Mucosa of descending colon (tissue), 3 donors: ENCODE data around the gene SLC24A4. TPM values are rescaled to one million over a fixed set of nuclear protein-coding genes. Genes with fewer than 3 reads are reported as not detected.

ENCODE experiments used
- ATAC-seq: fragments of 200-7000 bp; cut with Tn5 transposase; one replicate; pipeline ENCODE4 v1.9.1; 2020; ENCODE audit warnings: mild to moderate bottlenecking, moderate library complexity
- DNase-seq, 3 donors: peaks; one replicate each; pipeline ENCODE4 v3.0.0-alpha.2; 2020
- H3K36me3 ChIP-seq: fragments of 200-600 bp; one replicate; pipeline ENCODE4 v1.8.0; 2021; ENCODE audit warnings: low read depth, mild to moderate bottlenecking
- H3K4me1 ChIP-seq: fragments of 200-600 bp; one replicate; pipeline ENCODE4 v1.8.0; 2021; ENCODE audit warnings: low read depth, mild to moderate bottlenecking
- H3K4me3 ChIP-seq: fragments of 200-600 bp; one replicate; pipeline ENCODE4 v1.8.0; 2021; ENCODE audit warnings: mild to moderate bottlenecking
- H3K9me3 ChIP-seq: fragments of 200-600 bp; one replicate; pipeline ENCODE4 v1.8.0; 2021; ENCODE audit warnings: mild to moderate bottlenecking
- CTCF ChIP-seq: fragments of 200-600 bp; IDR thresholded peaks from one replicate; pipeline ENCODE4 v1.8.0; 2022; ENCODE audit warnings: antibody characterized with exemption, mild to moderate bottlenecking
- intact Hi-C, 2 donors: fragments of 100-400 bp; cut with DNase I in 1 of 2; cut with micrococcal nuclease in 1 of 2; formaldehyde crosslinking; loops; one replicate each; pipeline versions ENCODE4 v1.11.0 to v1.11.1; 2022; cut with DNase I, micrococcal nuclease
- total RNA-seq, 3 donors: library from RNA; stranded (reverse); fragmentation: NEBNext Ultra II Directional in 2 of 3; extraction: Animal tissue kit (Norgen Biotek cat#: 25700) in 2 of 3; gene quantifications; one replicate each; pipeline versions ENCODE4 v1.2.1 to v1.2.4, GENCODE V29; 2021 to 2023
- donor health status: DM: no; HTN: no; CAD: no; lungs with moderate emphysema.
- donor health status: DM: no; HTN: no; CAD: no.
- donor health status: DM: no; HTN: yes; CAD: no.

SLC24A4 gene
- total RNA-seq, 3 donors from 2014 or later: 0.14 to 0.63 (median 0.27) TPM

GRCh38 chr14:92404018-92404417 is 81.1 kb downstream of the SLC24A4 start:
- TF ChIP-seq CTCF: no peak
- DNase-seq (no peak), ATAC-seq (no peak)
- peaks cover 5% of the 10 kb centered on the region for H3K4me1 ChIP-seq
- H3K9me3 ChIP-seq: no peaks in the 10 kb centered on the region
- intact Hi-C loops: no loop called here
- H3K4me3 ChIP-seq: no peak overlapping the region
- H3K36me3 ChIP-seq: no peaks in the 10 kb centered on the region

GRCh38 chr14:92404421-92404820 is 81.5 kb downstream of the SLC24A4 start:
- ATAC-seq (no peak), DNase-seq (no peak)
- no peak for TF ChIP-seq CTCF
- no peaks in the 10 kb centered on the region for H3K36me3 ChIP-seq
- no peaks in the 10 kb centered on the region for H3K9me3 ChIP-seq
- no peak overlapping the region for H3K4me3 ChIP-seq
- H3K4me1 ChIP-seq: peaks cover 5% of the 10 kb centered on the region
- intact Hi-C loops: no loop called here

GRCh38 chr14:92404938-92405337 is 82.0 kb downstream of the SLC24A4 start:
- Histone ChIP-seq H3K4me3 (no peak overlapping the region), H3K9me3 (no peaks in the 10 kb centered on the region), H3K36me3 (no peaks in the 10 kb centered on the region), H3K4me1 (peaks cover 5% of the 10 kb centered on the region)
- no peak for ATAC-seq
- no peak for TF ChIP-seq CTCF
- no peak for DNase-seq
- intact Hi-C loops: no loop called here

GRCh38 chr14:92407410-92407809 is 84.4 kb downstream of the SLC24A4 start:
- no peak for TF ChIP-seq CTCF
- Histone ChIP-seq H3K9me3 (no peaks in the 10 kb centered on the region), H3K4me1 (peaks cover 5% of the 10 kb centered on the region), H3K36me3 (no peaks in the 10 kb centered on the region), H3K4me3 (no peak overlapping the region)
- intact Hi-C loops: no loop called here
- ATAC-seq (no peak), DNase-seq (no peak)

GRCh38 chr14:92409043-92409442 is 86.1 kb downstream of the SLC24A4 start:
- Histone ChIP-seq H3K4me1 (peaks cover 5% of the 10 kb centered on the region), H3K36me3 (no peaks in the 10 kb centered on the region), H3K9me3 (no peaks in the 10 kb centered on the region), H3K4me3 (no peak overlapping the region)
- TF ChIP-seq CTCF: no peak
- intact Hi-C loops: no loop called here
- DNase-seq: no peak
- peak; percentile 20 for ATAC-seq

GRCh38 chr14:92411135-92411534 is 88.2 kb downstream of the SLC24A4 start:
- DNase-seq (no peak), ATAC-seq (no peak)
- H3K4me3 ChIP-seq: no peak overlapping the region
- no peaks in the 10 kb centered on the region for H3K36me3 ChIP-seq
- no peaks in the 10 kb centered on the region for H3K9me3 ChIP-seq
- H3K4me1 ChIP-seq: peaks cover 5% of the 10 kb centered on the region
- TF ChIP-seq CTCF: no peak
- intact Hi-C loops: no loop called here
